HG03060 (cell line): Measurements from ENCODE around the gene CYP20A1.

ENCODE experiments used
- ATAC-seq: cut with Tn5 transposase; IDR thresholded peaks from one replicate; pipeline ENCODE4 v1.9.1; 2021; ENCODE audit warnings: low read depth, moderate number of reproducible peaks; ENCODE audit not compliant: unreplicated experiment

Gene CYP20A1

DNA sequence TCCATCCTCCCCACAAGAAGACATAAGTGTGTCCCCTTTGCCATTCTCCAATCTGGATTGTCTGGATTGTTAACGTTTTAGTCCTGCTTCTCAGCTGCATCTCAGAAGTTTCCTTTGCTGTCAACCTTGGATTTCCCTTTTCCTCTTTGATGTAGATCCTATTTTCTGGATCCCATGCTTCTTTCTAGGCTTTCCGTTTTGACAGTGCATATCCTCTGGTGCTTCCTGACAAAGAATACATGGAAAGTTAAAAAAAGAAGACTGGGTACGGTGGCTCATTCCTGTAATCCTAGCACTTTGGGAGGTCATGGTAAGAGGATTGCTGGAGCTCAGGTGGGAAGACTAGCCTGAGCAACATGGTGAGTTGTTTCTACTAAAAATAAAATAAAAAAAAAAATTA lies 116.1 kb downstream of the CYP20A1 start:
- no peak for ATAC-seq
